Peyer's patch (tissue), 4 donors: Measurements from ENCODE around the gene OTUB1. TPM values are rescaled to one million over a fixed set of nuclear protein-coding genes. Genes with fewer than 3 reads are reported as not detected.

ENCODE experiments used
- DNase-seq, 3 donors: peaks; one replicate each; pipeline ENCODE4 v3.0.0-alpha.2; 2017 to 2019
- H3K27ac ChIP-seq, 4 donors: fragments of 200-600 bp; sonication (generic); one replicate each; pipeline ENCODE4 v1.5.1; 2016 to 2019
- H3K27me3 ChIP-seq, 2 donors: fragments of 200-600 bp; sonication (generic); one replicate each; pipeline ENCODE4 v1.5.1; 2019
- H3K36me3 ChIP-seq, 3 donors: fragments of 200-600 bp; sonication (generic); one replicate each; pipeline ENCODE4 v1.5.1; 2016 to 2019
- H3K4me1 ChIP-seq, 4 donors: fragments of 200-600 bp; sonication (generic); one replicate each; pipeline ENCODE4 v1.5.1; 2016 to 2019
- H3K4me3 ChIP-seq, 4 donors: fragments of 200-600 bp; sonication (generic); 1 replicate in 3 of 4; 2 replicates in 1 of 4; pipeline ENCODE4 v1.5.1; 2016 to 2019; ENCODE audit warnings: mild to moderate bottlenecking in 1 of 4
- H3K9me3 ChIP-seq, 4 donors: fragments of 200-600 bp; sonication (generic); one replicate each; pipeline ENCODE4 v1.5.1; 2016 to 2019; ENCODE audit warnings: mild to moderate bottlenecking in 1 of 4
- POLR2A ChIP-seq, 2 donors: fragments of 450-650 bp; IDR thresholded peaks; one replicate each; pipeline ENCODE4 v1.5.1; 2017; ENCODE audit warnings: antibody characterized with exemption in 2 of 2, mild to moderate bottlenecking in 2 of 2, moderate library complexity in 2 of 2
- total RNA-seq, 4 donors: library from RNA; depleted of rRNA; stranded (reverse); fragments of >200 nt; gene quantifications; one replicate each; pipeline ENCODE4 v1.1.0, GENCODE V29; 2016
- TF ChIP-seq, protein P1 (sequence below), 6 experiments: fragments of 450-650 bp in 4 of 6; fragments of 200-600 bp in 2 of 6; sonication (generic) in 1 of 6; IDR thresholded peaks; one replicate each; pipeline ENCODE4 v1.5.1; 2017 to 2019; ENCODE audit warnings: antibody characterized with exemption in 6 of 6, mild to moderate bottlenecking in 3 of 6, moderate library complexity in 1 of 6

Gene OTUB1
- total RNA-seq, 4 donors from 2014 or later, result 79.2 to 110 (median 95.4) TPM

DNA sequence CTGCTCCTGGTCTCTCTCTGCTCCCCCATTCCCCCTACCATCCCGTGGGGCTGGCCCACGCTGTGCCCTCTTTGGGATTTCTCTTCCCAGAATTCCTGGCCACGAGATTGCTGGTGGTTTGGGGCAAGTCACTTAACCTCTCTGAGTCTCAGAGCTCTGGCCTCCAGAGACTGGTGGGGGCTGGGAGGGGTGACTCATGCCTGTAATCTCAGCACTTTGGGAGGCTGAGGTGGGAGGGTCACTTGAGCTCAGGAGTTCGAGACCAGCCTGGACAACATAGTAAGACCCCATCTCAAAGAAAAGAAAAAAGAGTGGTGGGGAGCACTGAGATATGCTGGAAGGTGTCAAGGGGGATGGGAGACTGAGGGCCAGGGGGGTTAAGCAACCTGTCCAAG is 18.3 kb downstream of the OTUB1 start:
- Histone ChIP-seq H3K27ac (no peak overlapping the region), H3K27me3 (no peaks in the 10 kb centered on the region), H3K9me3 (no peaks in the 10 kb centered on the region), H3K4me1 (peaks cover 0 to 40% (median 13%) of the 10 kb centered on the region in 4 donors), H3K36me3 (no peaks in the 10 kb centered on the region), H3K4me3 (no peak overlapping the region)
- TF ChIP-seq, protein P1, sequence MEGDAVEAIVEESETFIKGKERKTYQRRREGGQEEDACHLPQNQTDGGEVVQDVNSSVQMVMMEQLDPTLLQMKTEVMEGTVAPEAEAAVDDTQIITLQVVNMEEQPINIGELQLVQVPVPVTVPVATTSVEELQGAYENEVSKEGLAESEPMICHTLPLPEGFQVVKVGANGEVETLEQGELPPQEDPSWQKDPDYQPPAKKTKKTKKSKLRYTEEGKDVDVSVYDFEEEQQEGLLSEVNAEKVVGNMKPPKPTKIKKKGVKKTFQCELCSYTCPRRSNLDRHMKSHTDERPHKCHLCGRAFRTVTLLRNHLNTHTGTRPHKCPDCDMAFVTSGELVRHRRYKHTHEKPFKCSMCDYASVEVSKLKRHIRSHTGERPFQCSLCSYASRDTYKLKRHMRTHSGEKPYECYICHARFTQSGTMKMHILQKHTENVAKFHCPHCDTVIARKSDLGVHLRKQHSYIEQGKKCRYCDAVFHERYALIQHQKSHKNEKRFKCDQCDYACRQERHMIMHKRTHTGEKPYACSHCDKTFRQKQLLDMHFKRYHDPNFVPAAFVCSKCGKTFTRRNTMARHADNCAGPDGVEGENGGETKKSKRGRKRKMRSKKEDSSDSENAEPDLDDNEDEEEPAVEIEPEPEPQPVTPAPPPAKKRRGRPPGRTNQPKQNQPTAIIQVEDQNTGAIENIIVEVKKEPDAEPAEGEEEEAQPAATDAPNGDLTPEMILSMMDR (IDR thresholded peaks at IDR 0.05), result no peak
- no peak for TF ChIP-seq POLR2A (IDR thresholded peaks at IDR 0.05)
- DNase-seq, result no peak

DNA sequence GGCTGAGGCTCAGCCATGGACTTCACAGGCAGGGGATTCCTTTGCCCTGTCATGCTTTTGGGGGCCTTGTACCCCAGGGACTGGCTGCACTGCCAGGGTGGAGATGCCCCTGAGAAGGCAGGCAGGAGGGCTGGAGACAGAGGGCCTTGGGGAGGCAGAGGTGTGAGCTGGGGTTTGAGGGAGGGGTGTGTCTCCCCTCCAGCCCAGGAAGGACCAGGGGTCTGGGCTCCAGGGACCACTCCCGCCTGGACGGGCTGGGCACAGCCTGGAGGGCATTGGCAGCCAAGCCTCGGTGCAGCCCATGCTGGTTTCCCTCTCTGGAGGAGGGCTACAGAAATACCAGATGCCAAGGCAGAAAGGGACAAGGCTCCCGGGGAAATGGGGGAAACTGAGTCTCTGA is 19.5 kb downstream of the OTUB1 start:
- Histone ChIP-seq H3K27ac (no peak overlapping the region), H3K27me3 (no peaks in the 10 kb centered on the region), H3K9me3 (no peaks in the 10 kb centered on the region), H3K4me1 (peaks cover 0 to 31% (median 4%) of the 10 kb centered on the region in 4 donors), H3K36me3 (no peaks in the 10 kb centered on the region), H3K4me3 (no peak overlapping the region)
- no peak for DNase-seq
- TF ChIP-seq POLR2A (IDR thresholded peaks at IDR 0.05), result no peak
- TF ChIP-seq, protein P1 (IDR thresholded peaks at IDR 0.05), result no peak

DNA sequence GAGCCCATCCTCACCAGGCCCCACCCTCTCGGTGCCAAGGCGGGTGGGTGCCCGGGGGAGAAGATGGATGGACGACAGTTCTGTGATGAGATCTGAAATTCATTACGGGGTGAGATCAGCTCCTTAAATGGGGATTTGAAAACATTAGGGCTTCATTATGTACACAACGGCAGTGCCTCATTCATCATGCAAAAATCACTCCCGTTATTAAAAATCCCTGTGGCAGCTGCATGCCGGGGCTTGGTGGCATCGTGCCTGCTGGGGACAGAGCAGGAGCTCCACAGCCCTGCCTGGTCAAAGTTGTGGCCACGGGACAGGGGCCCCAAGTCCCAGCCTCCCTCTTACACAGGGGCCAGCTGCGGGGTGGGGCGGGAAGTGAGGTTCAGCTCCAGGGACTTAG is 20.2 kb downstream of the OTUB1 start:
- Histone ChIP-seq H3K9me3 (no peaks in the 10 kb centered on the region), H3K36me3 (no peaks in the 10 kb centered on the region), H3K27ac (no peak overlapping the region), H3K27me3 (no peaks in the 10 kb centered on the region), H3K4me3 (no peak overlapping the region), H3K4me1 (peaks cover 0 to 24% (median 0%) of the 10 kb centered on the region in 4 donors)
- DNase-seq, result no peak
- TF ChIP-seq POLR2A (IDR thresholded peaks at IDR 0.05), result no peak
- TF ChIP-seq, protein P1 (IDR thresholded peaks at IDR 0.05), result no peak

DNA sequence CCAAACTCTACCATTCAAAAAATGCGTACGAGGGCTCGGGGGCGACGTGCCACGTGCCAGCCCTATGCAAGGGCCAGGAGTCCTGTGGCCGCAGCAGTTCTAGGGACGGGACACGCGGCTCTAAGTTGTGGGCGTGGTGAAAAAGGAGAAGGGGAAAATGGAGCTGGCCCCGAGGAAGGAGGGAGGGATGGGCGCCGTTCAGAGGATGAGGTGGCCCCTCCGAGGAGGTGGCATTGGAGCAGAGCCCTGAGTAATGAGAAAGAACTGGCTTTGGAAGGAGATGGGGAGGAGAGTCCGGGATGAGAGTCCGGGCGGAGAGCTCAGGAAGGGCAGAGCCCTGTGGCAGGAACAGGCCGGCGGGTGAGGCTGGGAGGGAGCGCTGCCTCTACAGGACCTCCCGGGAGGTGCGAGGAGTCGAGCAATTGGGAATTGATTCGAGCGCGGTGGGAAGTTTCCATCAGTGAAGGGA is 21.0 kb downstream of the OTUB1 start:
- Histone ChIP-seq H3K27ac (no peak overlapping the region), H3K4me3 (peak overlapping the region; percentile 12 to 52 (median 29)), H3K27me3 (no peaks in the 10 kb centered on the region), H3K4me1 (peaks cover 0 to 22% (median 0%) of the 10 kb centered on the region in 4 donors), H3K36me3 (no peaks in the 10 kb centered on the region), H3K9me3 (no peaks in the 10 kb centered on the region)
- TF ChIP-seq, protein P1 (IDR thresholded peaks at IDR 0.05), result no peak
- no peak for TF ChIP-seq POLR2A (IDR thresholded peaks at IDR 0.05)
- DNase-seq, result no peak

DNA sequence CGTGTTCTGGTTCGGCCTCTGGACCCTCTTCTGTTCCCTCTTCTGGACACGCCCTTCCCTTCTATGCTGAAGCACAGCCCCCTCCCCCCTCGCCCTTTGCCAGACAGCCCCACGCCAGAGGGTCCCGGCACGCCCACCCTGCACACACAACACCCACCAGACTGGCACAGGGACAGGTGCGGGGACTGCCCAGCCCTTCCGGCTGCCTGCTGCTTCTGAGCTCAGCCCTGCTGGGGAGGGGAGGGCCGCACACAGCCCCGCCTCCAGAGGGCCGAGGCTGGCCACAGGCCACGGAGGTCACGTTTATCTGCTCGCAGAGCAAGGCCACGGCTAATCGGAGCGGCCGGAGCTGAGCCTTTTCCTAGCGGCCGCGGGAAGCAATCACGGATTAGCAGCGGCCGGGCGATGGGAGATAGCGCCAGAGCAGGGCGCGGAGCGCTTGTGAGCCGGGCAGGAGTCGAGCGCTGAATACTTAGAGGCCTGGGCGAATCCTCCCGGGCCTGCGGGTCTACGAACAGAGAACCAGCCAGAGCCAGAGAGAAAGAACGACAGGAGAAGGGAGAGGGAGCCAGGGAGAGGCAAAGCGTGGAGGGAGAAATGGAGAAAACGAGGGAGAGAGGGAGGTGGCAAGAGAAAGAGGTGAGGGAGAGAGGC is 21.5 kb downstream of the OTUB1 start:
- H3K36me3 ChIP-seq, result no peaks in the 10 kb centered on the region
- peak overlapping the region; percentile 12 to 52 (median 29) for H3K4me3 ChIP-seq
- DNase-seq, result peak in 2 of 3 donors; percentile 74 to 75
- H3K27ac ChIP-seq, result no peak overlapping the region
- H3K4me1 ChIP-seq, result peaks cover 0 to 19% (median 0%) of the 10 kb centered on the region in 4 donors
- no peaks in the 10 kb centered on the region for H3K27me3 ChIP-seq
- H3K9me3 ChIP-seq, result no peaks in the 10 kb centered on the region
- TF ChIP-seq, protein P1 (IDR thresholded peaks at IDR 0.05), result peak in 3 of 6 experiments; percentile 35 to 49 (median 43)
- TF ChIP-seq POLR2A (IDR thresholded peaks at IDR 0.05), result no peak
